ENCODE data around the gene PLS1. TPM values are rescaled to one million over a fixed set of nuclear protein-coding genes. Genes with fewer than 3 reads are reported as not detected.

The PLS1 gene
- total and polyA plus RNA-seq, 2 of the 8 experiments (the other 6 are each of a cell fraction or from before 2014, with no cell fraction given): 18.7 to 44.7 TPM

GRCh38 chr3:142651711-142652110, 55.5 kb downstream of the PLS1 start:
- Histone ChIP-seq H3K4me3 (ENCODE audit: extremely low read depth in 1 of 4, insufficient read depth in 2 of 4, low read depth in 3 of 4, low read length in 4 of 4) (no peak overlapping the region), H3K4ac (replicated peaks; ENCODE audit: insufficient read length, low read depth, low read length) (no peak overlapping the region), H2BK120ac (replicated peaks; ENCODE audit: low read depth, low read length) (no peak overlapping the region), H2BK15ac (ENCODE audit: low read length) (no peak overlapping the region), H3K18ac (ENCODE audit: extremely low read depth, low read length) (no peak overlapping the region), H3K23me2 (ENCODE audit: low read depth, low read length) (no peaks in the 10 kb centered on the region), H3K79me2 (ENCODE audit: control insufficient read depth in 1 of 2, insufficient read depth in 2 of 2, low read length in 2 of 2) (no peaks in the 10 kb centered on the region), H3K79me1 (ENCODE audit: low read depth, low read length) (peaks cover 2% of the 10 kb centered on the region; the same call in 1 of the 2 replicates), H2AK5ac (ENCODE audit: low read depth, low read length) (no peak overlapping the region), H3K4me1 (replicated peaks in 1 of 4; ENCODE audit: control insufficient read depth in 3 of 4, insufficient read depth in 4 of 4, low read length in 3 of 4) (peaks cover 0 to 1% (median 0%) of the 10 kb centered on the region in 4 experiments; a peak in 1 of 7 replicates), H3K9ac (replicated peaks in 1 of 4; ENCODE audit: extremely low read depth in 1 of 4, low read depth in 3 of 4, low read length in 3 of 4) (no peak overlapping the region), H4K20me1 (replicated peaks in 1 of 2; ENCODE audit: control insufficient read depth in 1 of 2, insufficient read depth in 2 of 2, low read length in 2 of 2) (no peaks in the 10 kb centered on the region), H3K27me3 (replicated peaks in 1 of 4; ENCODE audit: control insufficient read depth in 3 of 4, extremely low read depth in 1 of 4, insufficient read depth in 3 of 4, low read length in 3 of 4) (no peaks in the 10 kb centered on the region), H4K5ac (ENCODE audit: insufficient read length, low read depth, low read length) (no peak overlapping the region), H3K9me3 (ENCODE audit: insufficient read depth in 2 of 2, low read depth in 1 of 2, low read length in 1 of 2) (no peaks in the 10 kb centered on the region), H2BK5ac (ENCODE audit: low read depth, low read length) (no peak overlapping the region), H2BK12ac (ENCODE audit: low read depth, low read length) (no peak overlapping the region), H3K14ac (ENCODE audit: insufficient read length) (no peak overlapping the region), H3K36me3 (ENCODE audit: control insufficient read depth in 2 of 4, insufficient read depth in 4 of 4, low read length in 3 of 4) (no peaks in the 10 kb centered on the region), H3K27ac (ENCODE audit: low read depth, low read length) (no peak overlapping the region), H3K4me2 (ENCODE audit: insufficient read depth in 1 of 2, low read depth in 2 of 2, low read length in 2 of 2) (no peak overlapping the region), H4K91ac (replicated peaks; ENCODE audit: insufficient read length, low read length) (no peak overlapping the region), H3K56ac (replicated peaks; ENCODE audit: insufficient read length, low read depth, low read length) (no peak overlapping the region), H2AFZ (ENCODE audit: low read length) (no peak overlapping the region), H4K8ac (ENCODE audit: extremely low read depth, insufficient read depth, low read length) (no peak overlapping the region), H3K23ac (ENCODE audit: insufficient read length) (no peak overlapping the region), H2BK20ac (ENCODE audit: low read length) (no peak overlapping the region)
- ChIA-PET POLR2A (ENCODE audit: partially characterized antibody) (no interaction called here), CTCF (ENCODE audit: partially characterized antibody) (no interaction called here)
- DNase-seq (ENCODE audit: low read depth in 1 of 2, low spot score in 2 of 2): no peak
- FAIRE-seq: no peak
- TF ChIP-seq RAD21 (IDR thresholded peaks at IDR 0.05 in 1 of 2, conservative IDR thresholded peaks at IDR 0.05 in 1 of 2; ENCODE audit: low read depth in 2 of 2, low read length in 2 of 2) (no peak), PHF8 (conservative IDR thresholded peaks at IDR 0.05; ENCODE audit: low read depth, low read length) (no peak), NANOG (IDR thresholded peaks at IDR 0.05; ENCODE audit: insufficient read depth, low read depth, low read length, poor library complexity, severe bottlenecking) (no peak), SP2 (IDR thresholded peaks at IDR 0.05; ENCODE audit: low read length) (no peak), EZH2 (IDR thresholded peaks at IDR 0.05; ENCODE audit: low read depth, low read length, severe bottlenecking) (no peak), SP4 (IDR thresholded peaks at IDR 0.05; ENCODE audit: low read length) (no peak), EGR1 (IDR thresholded peaks at IDR 0.05; ENCODE audit: borderline replicate concordance, low read depth, low read length) (no peak), POLR2A (IDR thresholded peaks at IDR 0.05; ENCODE audit: control extremely low read depth in 1 of 2, low read depth in 2 of 2, low read length in 2 of 2) (no peak), MAFK (IDR thresholded peaks at IDR 0.05; ENCODE audit: low read depth, low read length) (no peak), CHD1 (IDR thresholded peaks at IDR 0.05; ENCODE audit: low read depth, low read length) (no peak), BRCA1 (IDR thresholded peaks at IDR 0.05; ENCODE audit: low read depth, low read length) (no peak), SUZ12 (IDR thresholded peaks at IDR 0.05; ENCODE audit: low read length) (no peak), ATF3 (IDR thresholded peaks at IDR 0.05; ENCODE audit: insufficient read depth, low read depth, low read length) (no peak), SIRT6 (IDR thresholded peaks at IDR 0.05; ENCODE audit: low read length) (no peak), KDM1A (IDR thresholded peaks at IDR 0.05; ENCODE audit: borderline replicate concordance, low read length) (no peak), KDM5A (IDR thresholded peaks at IDR 0.05; ENCODE audit: low read length) (no peak)
